Ovary (tissue), 1 donor: ENCODE data around the gene TAOK1.

Source experiments
- EP300 ChIP-seq: sonication (generic); formaldehyde crosslinking; IDR thresholded peaks from one replicate; pipeline ENCODE4 v1.6.1; 2017; ENCODE audit warnings: antibody characterized with exemption
- POLR2A ChIP-seq: fragments of 450-650 bp; IDR thresholded peaks from one replicate; pipeline ENCODE4 v1.6.1; 2017; ENCODE audit warnings: antibody characterized with exemption, mild to moderate bottlenecking, moderate library complexity

DNA sequence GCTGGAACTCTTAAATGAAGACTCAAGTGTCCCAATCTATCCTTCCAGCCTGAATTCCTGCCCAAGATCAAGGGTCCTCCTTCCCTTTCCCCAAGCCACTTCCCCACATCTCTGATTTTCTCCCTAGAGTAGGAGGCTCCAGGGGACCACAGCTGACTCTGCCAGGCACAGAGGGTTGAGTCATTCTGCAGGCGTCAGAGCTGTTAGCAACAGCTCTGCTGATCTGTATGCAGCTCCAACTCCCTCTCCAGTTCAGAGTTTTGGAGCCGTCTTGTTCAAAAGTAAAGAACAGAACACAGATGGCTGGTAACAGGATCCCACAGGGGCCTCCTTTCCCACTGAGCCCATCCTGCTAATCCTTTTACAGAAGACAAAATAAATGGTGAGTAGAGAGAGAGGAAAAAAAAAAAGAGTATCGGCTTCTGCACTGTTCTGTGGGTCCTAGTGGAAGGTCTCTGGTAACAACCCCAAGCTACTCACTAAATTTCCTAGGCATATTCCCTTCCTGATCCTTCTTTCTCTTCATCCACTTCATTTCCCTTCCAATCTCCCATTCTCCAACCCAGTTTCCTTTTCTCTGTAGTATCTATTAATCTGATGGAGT is 13.4 kb upstream of the TAOK1 start:
- TF ChIP-seq EP300 (no peak), POLR2A (no peak)
